GM23338 (cell line): ENCODE data around the gene GGTLC2. TPM values are rescaled to one million over a fixed set of nuclear protein-coding genes. Genes with fewer than 3 reads are reported as not detected.

Source experiments
- ATAC-seq: fragments of 200-7000 bp; cut with Tn5 transposase; 3 replicates; pipeline ENCODE4 v1.9.1; 2020
- DNase-seq: peaks from one replicate; pipeline ENCODE4 v3.0.0-alpha.2; 2015; ENCODE audit warnings: low spot score
- H2AFZ ChIP-seq: fragments of 200-600 bp; sonication (generic); 2 replicates; pipeline ENCODE4 v1.8.0; 2016; ENCODE audit warnings: antibody characterized with exemption, mild to moderate bottlenecking, moderate library complexity
- H3F3A ChIP-seq: fragments of 200-600 bp; sonication (generic); replicated peaks from 2 replicates; pipeline ENCODE4 v1.8.0; 2017; ENCODE audit warnings: antibody characterized with exemption, mixed run types, low read depth
- H3K27ac ChIP-seq: fragments of 200-600 bp; sonication (generic); 2 replicates; pipeline ENCODE4 v1.6.1; 2016; ENCODE audit warnings: low read depth
- H3K27me3 ChIP-seq: fragments of 200-600 bp; sonication (generic); 2 replicates; pipeline ENCODE4 v1.8.0; 2016; ENCODE audit warnings: mild to moderate bottlenecking, mixed run types, moderate library complexity; ENCODE audit not compliant: insufficient read depth
- H3K36me3 ChIP-seq: fragments of 200-600 bp; sonication (generic); 2 replicates; pipeline ENCODE4 v1.8.0; 2016; ENCODE audit warnings: mild to moderate bottlenecking; ENCODE audit not compliant: insufficient read depth
- H3K4me1 ChIP-seq: fragments of 200-600 bp; sonication (generic); 2 replicates; pipeline ENCODE4 v1.8.0; 2016; ENCODE audit warnings: mild to moderate bottlenecking, moderate library complexity; ENCODE audit not compliant: insufficient read depth
- H3K4me2 ChIP-seq: fragments of 200-600 bp; sonication (generic); 2 replicates; pipeline ENCODE4 v1.7.1; 2017; ENCODE audit warnings: mixed run types
- H3K4me3 ChIP-seq: fragments of 200-600 bp; sonication (generic); 2 replicates; pipeline ENCODE4 v1.6.1; 2016; ENCODE audit warnings: mixed run types
- H3K79me2 ChIP-seq: fragments of 200-600 bp; sonication (generic); replicated peaks from 2 replicates; pipeline ENCODE4 v1.8.0; 2017; ENCODE audit warnings: mild to moderate bottlenecking; ENCODE audit not compliant: insufficient read depth
- H3K9me2 ChIP-seq: fragments of 200-600 bp; sonication (generic); 2 replicates; pipeline ENCODE4 v1.8.0; 2017; ENCODE audit not compliant: insufficient read depth
- H4K20me1 ChIP-seq: fragments of 200-600 bp; sonication (generic); replicated peaks from 2 replicates; pipeline ENCODE4 v1.8.0; 2017; ENCODE audit warnings: mild to moderate bottlenecking; ENCODE audit not compliant: insufficient read depth
- H3K27ac Mint-ChIP-seq: 2 replicates; pipeline ENCODE4 v1.8.0; 2020; ENCODE audit warnings: inconsistent platforms, mild to moderate bottlenecking, moderate library complexity, mixed read lengths
- H3K27me3 Mint-ChIP-seq: 3 replicates; pipeline ENCODE4 v1.8.0; 2022; ENCODE audit warnings: low read depth, mild to moderate bottlenecking, moderate library complexity, mixed read lengths, inconsistent platforms; ENCODE audit not compliant: insufficient read depth, poor library complexity
- H3K36me3 Mint-ChIP-seq: 3 replicates; pipeline ENCODE4 v1.8.0; 2021; ENCODE audit warnings: low read depth, mild to moderate bottlenecking, inconsistent platforms, moderate library complexity, mixed read lengths
- H3K4me1 Mint-ChIP-seq: 3 replicates; pipeline ENCODE4 v1.8.0; 2020; ENCODE audit warnings: mild to moderate bottlenecking, inconsistent platforms, mixed read lengths
- H3K4me3 Mint-ChIP-seq: 3 replicates; pipeline ENCODE4 v1.8.0; 2021; ENCODE audit warnings: moderate library complexity, mild to moderate bottlenecking, inconsistent platforms, mixed read lengths
- H3K9me3 Mint-ChIP-seq: 3 replicates; pipeline ENCODE4 v1.8.0; 2020; ENCODE audit warnings: moderate library complexity, mild to moderate bottlenecking, inconsistent platforms, mixed read lengths
- CREB1 ChIP-seq: fragments of 250-450 bp; sonication (Bioruptor Pico); IDR thresholded peaks from 2 replicates; pipeline ENCODE4 v1.5.0; 2020; ENCODE audit warnings: low read depth, mild to moderate bottlenecking, moderate library complexity
- EZH2phosphoT487 ChIP-seq: fragments of 200-600 bp; sonication (generic); IDR thresholded peaks from one replicate; pipeline ENCODE4 v1.8.1; 2018; ENCODE audit warnings: antibody characterized with exemption; ENCODE audit not compliant: unreplicated experiment
- ZNF114 ChIP-seq: fragments of 250-450 bp; sonication (Bioruptor Pico); IDR thresholded peaks from 2 replicates; pipeline ENCODE4 v1.5.0; 2020; ENCODE audit warnings: mild to moderate bottlenecking, moderate library complexity
- ZNF462 ChIP-seq: fragments of 250-450 bp; sonication (Bioruptor Pico); IDR thresholded peaks from 2 replicates; pipeline ENCODE4 v1.5.0; 2020; ENCODE audit warnings: mild to moderate bottlenecking, moderate library complexity
- polyA plus RNA-seq: library from polyadenylated mRNA; unstranded; fragments of >200 nt; fragmentation: Nextera tagmentation; extraction: Ambion mirVana; gene quantifications from 2 replicates; pipeline ENCODE4 v1.2.1, GENCODE V29; 2016
- total RNA-seq: library from RNA; depleted of rRNA; stranded (reverse); fragments of >200 nt; shearing (Covaris generic); gene quantifications from 2 replicates; pipeline ENCODE4 v1.2.3, GENCODE V29; 2014
- TF ChIP-seq, protein P1 (sequence below): IDR thresholded peaks from one replicate; pipeline ENCODE4 v1.6.1; 2018; ENCODE audit warnings: antibody characterized with exemption; ENCODE audit not compliant: unreplicated experiment

Gene GGTLC2
- total and polyA plus RNA-seq, 2 experiments from 2014 or later: not detected

- no peak for TF ChIP-seq ZNF462 (CRISPR knock-in tag)
- TF ChIP-seq, protein P1, sequence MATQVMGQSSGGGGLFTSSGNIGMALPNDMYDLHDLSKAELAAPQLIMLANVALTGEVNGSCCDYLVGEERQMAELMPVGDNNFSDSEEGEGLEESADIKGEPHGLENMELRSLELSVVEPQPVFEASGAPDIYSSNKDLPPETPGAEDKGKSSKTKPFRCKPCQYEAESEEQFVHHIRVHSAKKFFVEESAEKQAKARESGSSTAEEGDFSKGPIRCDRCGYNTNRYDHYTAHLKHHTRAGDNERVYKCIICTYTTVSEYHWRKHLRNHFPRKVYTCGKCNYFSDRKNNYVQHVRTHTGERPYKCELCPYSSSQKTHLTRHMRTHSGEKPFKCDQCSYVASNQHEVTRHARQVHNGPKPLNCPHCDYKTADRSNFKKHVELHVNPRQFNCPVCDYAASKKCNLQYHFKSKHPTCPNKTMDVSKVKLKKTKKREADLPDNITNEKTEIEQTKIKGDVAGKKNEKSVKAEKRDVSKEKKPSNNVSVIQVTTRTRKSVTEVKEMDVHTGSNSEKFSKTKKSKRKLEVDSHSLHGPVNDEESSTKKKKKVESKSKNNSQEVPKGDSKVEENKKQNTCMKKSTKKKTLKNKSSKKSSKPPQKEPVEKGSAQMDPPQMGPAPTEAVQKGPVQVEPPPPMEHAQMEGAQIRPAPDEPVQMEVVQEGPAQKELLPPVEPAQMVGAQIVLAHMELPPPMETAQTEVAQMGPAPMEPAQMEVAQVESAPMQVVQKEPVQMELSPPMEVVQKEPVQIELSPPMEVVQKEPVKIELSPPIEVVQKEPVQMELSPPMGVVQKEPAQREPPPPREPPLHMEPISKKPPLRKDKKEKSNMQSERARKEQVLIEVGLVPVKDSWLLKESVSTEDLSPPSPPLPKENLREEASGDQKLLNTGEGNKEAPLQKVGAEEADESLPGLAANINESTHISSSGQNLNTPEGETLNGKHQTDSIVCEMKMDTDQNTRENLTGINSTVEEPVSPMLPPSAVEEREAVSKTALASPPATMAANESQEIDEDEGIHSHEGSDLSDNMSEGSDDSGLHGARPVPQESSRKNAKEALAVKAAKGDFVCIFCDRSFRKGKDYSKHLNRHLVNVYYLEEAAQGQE: no peak
Measured at GRCh38 chr22:22655452-22656290, 11.3 kb downstream of the GGTLC2 start (continued).

GRCh38 chr22:22657712-22658111, 13.3 kb downstream of the GGTLC2 start:
- ATAC-seq: no peak
- TF ChIP-seq ZNF114 (CRISPR knock-in tag): no peak
- no peak for TF ChIP-seq CREB1
- TF ChIP-seq, protein P1: no peak
- no peak for TF ChIP-seq EZH2phosphoT487

More at GRCh38 chr22:22657712-22658111, 13.3 kb downstream of the GGTLC2 start:
- Mint-ChIP-seq H3K27me3 (peaks cover 46% of the 10 kb centered on the region), H3K27ac (no peak overlapping the region), H3K4me3 (no peak overlapping the region), H3K4me1 (no peaks in the 10 kb centered on the region), H3K36me3 (no peaks in the 10 kb centered on the region), H3K9me3 (no peaks in the 10 kb centered on the region)
- no peak overlapping the region for H2AFZ ChIP-seq
- no peak overlapping the region for H3K4me3 ChIP-seq
- H3K79me2 ChIP-seq: no peaks in the 10 kb centered on the region
- H3K4me2 ChIP-seq: no peak overlapping the region
- H3F3A ChIP-seq: no peaks in the 10 kb centered on the region
- peaks cover 80% of the 10 kb centered on the region for H3K27me3 ChIP-seq
- no peaks in the 10 kb centered on the region for H3K9me2 ChIP-seq
- no peaks in the 10 kb centered on the region for H3K36me3 ChIP-seq
- no peaks in the 10 kb centered on the region for H3K4me1 ChIP-seq
- no peaks in the 10 kb centered on the region for H4K20me1 ChIP-seq
- no peak overlapping the region for H3K27ac ChIP-seq
- no peak for DNase-seq
